WTC11 (cell line): Measurements from ENCODE around the gene UCP3.

Source experiments
- AFF4 ChIP-seq: sonication (generic); formaldehyde crosslinking; IDR thresholded peaks from 2 replicates; pipeline ENCODE4 v1.8.1; 2023; ENCODE audit warnings: mild to moderate bottlenecking, missing genetic modification reagents, borderline replicate concordance
- ATF1 ChIP-seq: sonication (generic); formaldehyde crosslinking; IDR thresholded peaks from 2 replicates; pipeline ENCODE4 v1.8.1; 2023; ENCODE audit warnings: mild to moderate bottlenecking, moderate library complexity, missing genetic modification reagents
- CTCF ChIP-seq: fragments of 200-600 bp; IDR thresholded peaks from 2 replicates; pipeline ENCODE4 v1.8.0; 2022; ENCODE audit warnings: antibody characterized with exemption
- E2F4 ChIP-seq: sonication (generic); formaldehyde crosslinking; IDR thresholded peaks from 2 replicates; pipeline ENCODE4 v1.8.1; 2022; ENCODE audit warnings: low read depth, mild to moderate bottlenecking, moderate library complexity, missing genetic modification reagents, borderline replicate concordance
- HMGXB4 ChIP-seq: sonication (generic); formaldehyde crosslinking; IDR thresholded peaks from 2 replicates; pipeline ENCODE4 v1.8.1; 2023; ENCODE audit warnings: mild to moderate bottlenecking, moderate library complexity, missing genetic modification reagents
- IRF1 ChIP-seq: sonication (generic); formaldehyde crosslinking; IDR thresholded peaks from 2 replicates; pipeline ENCODE4 v1.8.0; 2023; ENCODE audit warnings: missing genetic modification reagents
- NFE2L1 ChIP-seq: sonication (generic); formaldehyde crosslinking; IDR thresholded peaks from 2 replicates; pipeline ENCODE4 v1.8.1; 2023; ENCODE audit warnings: missing genetic modification reagents
- NR2C2 ChIP-seq: sonication (generic); formaldehyde crosslinking; IDR thresholded peaks from 2 replicates; pipeline ENCODE4 v1.8.0; 2022; ENCODE audit warnings: mild to moderate bottlenecking, missing genetic modification reagents
- TEAD1 ChIP-seq: sonication (generic); formaldehyde crosslinking; IDR thresholded peaks from 2 replicates; pipeline ENCODE4 v1.8.0; 2022; ENCODE audit warnings: mild to moderate bottlenecking, missing genetic modification reagents
- TEAD4 ChIP-seq: sonication (generic); formaldehyde crosslinking; IDR thresholded peaks from 2 replicates; pipeline ENCODE4 v1.8.0; 2022; ENCODE audit warnings: mild to moderate bottlenecking, missing genetic modification reagents
- TP53 ChIP-seq: sonication (generic); formaldehyde crosslinking; IDR thresholded peaks from 2 replicates; pipeline ENCODE4 v1.8.1; 2023; ENCODE audit warnings: mild to moderate bottlenecking, missing genetic modification reagents
- ZBTB43 ChIP-seq: sonication (generic); formaldehyde crosslinking; IDR thresholded peaks from 2 replicates; pipeline ENCODE4 v1.8.1; 2023; ENCODE audit warnings: mild to moderate bottlenecking, missing genetic modification reagents
- ZNF219 ChIP-seq: sonication (generic); formaldehyde crosslinking; IDR thresholded peaks from 2 replicates; pipeline ENCODE4 v1.8.0; 2023; ENCODE audit warnings: missing genetic modification reagents, mild to moderate bottlenecking, borderline replicate concordance
- ZNF416 ChIP-seq: fragments of 250-450 bp; sonication (Bioruptor Pico); IDR thresholded peaks from 2 replicates; pipeline ENCODE4 v1.9.0; 2021; ENCODE audit warnings: mild to moderate bottlenecking, inconsistent platforms

GRCh38 chr11:73950869-73951710 is 57.8 kb downstream of the UCP3 start, which contains the start of gene DNAJB13:
- TF ChIP-seq CTCF (no peak), TEAD1 (CRISPR knock-in tag) (no peak), ZBTB43 (CRISPR knock-in tag) (no peak), ATF1 (CRISPR knock-in tag) (no peak), IRF1 (CRISPR knock-in tag) (no peak), HMGXB4 (CRISPR knock-in tag) (no peak), NFE2L1 (CRISPR knock-in tag) (no peak), ZNF416 (no peak), E2F4 (CRISPR knock-in tag) (no peak), TP53 (no peak), NR2C2 (CRISPR knock-in tag) (no peak), TEAD4 (CRISPR knock-in tag) (no peak), AFF4 (CRISPR knock-in tag) (no peak), ZNF219 (CRISPR knock-in tag) (no peak)
